Activated CD8-positive, alpha-beta memory T cell treated with anti-CD3 and anti-CD28 coated beads, Interleukin-2, amount 50 U/mL, for 48 hours (primary cell): ENCODE data around the gene HPX.
A peak's percentile ranks its signal among the peaks of the same experiment; 100 is the strongest.
"Not testable (repeated sequence)": the region's sequence is repeated elsewhere in the genome, so short reads cannot be mapped to it uniquely, and the experiment has no call there.

Source experiments
- DNase-seq: peaks from one replicate; pipeline ENCODE4 v3.0.0-alpha.2; 2020

Gene HPX

GRCh38 chr11:6413791-6414201 lies 27.0 kb downstream of the HPX start:
- peak; percentile 70 for DNase-seq

- no peak for DNase-seq
Observed at GRCh38 chr11:6411594-6412031, 29.2 kb downstream of the HPX start.

- DNase-seq: no peak
Observed at GRCh38 chr11:6410695-6411430, 29.9 kb downstream of the HPX start.

GRCh38 chr11:6406370-6406769 lies 34.4 kb downstream of the HPX start:
- no peak for DNase-seq

GRCh38 chr11:6405846-6406245 lies 34.9 kb downstream of the HPX start:
- DNase-seq: no peak

GRCh38 chr11:6405052-6405667 lies 35.6 kb downstream of the HPX start:
- DNase-seq: no peak

GRCh38 chr11:6404342-6405051 lies 36.3 kb downstream of the HPX start:
- peak; percentile 56 for DNase-seq

- DNase-seq: no peak
Observed at GRCh38 chr11:6403539-6403938, 37.2 kb downstream of the HPX start.

- DNase-seq: peak; percentile 75
Observed at GRCh38 chr11:6402561-6402981, 38.2 kb downstream of the HPX start.

GRCh38 chr11:6402061-6402470 lies 38.7 kb downstream of the HPX start:
- peak; percentile 68 for DNase-seq

GRCh38 chr11:6401464-6401863 lies 39.3 kb downstream of the HPX start:
- DNase-seq: no peak

GRCh38 chr11:6400431-6401345 lies 40.1 kb downstream of the HPX start:
- DNase-seq: no peak

- DNase-seq: no peak
Observed at GRCh38 chr11:6397636-6398035, 43.2 kb downstream of the HPX start.

GRCh38 chr11:6397156-6397555 lies 43.6 kb downstream of the HPX start:
- no peak for DNase-seq

- DNase-seq: no peak
Observed at GRCh38 chr11:6395470-6396060, 45.2 kb downstream of the HPX start.

GRCh38 chr11:6393989-6394670 lies 46.7 kb downstream of the HPX start:
- no peak for DNase-seq

- DNase-seq: not testable (repeated sequence)
Observed at GRCh38 chr11:6392251-6392650, 48.5 kb downstream of the HPX start.

- peak; percentile 54 for DNase-seq
Observed at GRCh38 chr11:6391537-6392134, 49.2 kb downstream of the HPX start.

GRCh38 chr11:6390718-6391469 lies 49.9 kb downstream of the HPX start:
- DNase-seq: peak; percentile 55

- peak; percentile 96 for DNase-seq
Observed at GRCh38 chr11:6389905-6390717, 50.7 kb downstream of the HPX start, which contains the start of gene SMPD1. Gene SMPD1, plus strand, starts transcription at chr11:6390474. Its CDS starts 125 bp downstream, at chr11:6390599.
